Fibroblast of lung (primary cell): Measurements from ENCODE around the gene ENTHD1. TPM values are rescaled to one million over a fixed set of nuclear protein-coding genes. Genes with fewer than 3 reads are reported as not detected.

Experiments
- DNase-seq, 2 donors: peaks; one replicate each; pipeline versions ENCODE4 v3.0.0 to v3.0.0-alpha.2; 2010; ENCODE audit warnings: low read depth in 2 of 2
- H2AFZ ChIP-seq: 2 replicates; pipeline ENCODE4 v1.5.1; 2012; ENCODE audit warnings: low read length, control low read depth, inconsistent platforms
- H3K27ac ChIP-seq: 2 replicates; pipeline ENCODE4 v1.5.1; 2011; ENCODE audit warnings: low read length, control low read depth; ENCODE audit not compliant: insufficient read depth
- H3K27me3 ChIP-seq: 2 replicates; pipeline ENCODE4 v1.5.1; 2011; ENCODE audit warnings: mild to moderate bottlenecking, low read length; ENCODE audit not compliant: control insufficient read depth, insufficient read depth
- H3K36me3 ChIP-seq: 2 replicates; pipeline ENCODE4 v1.5.1; 2011; ENCODE audit warnings: low read length; ENCODE audit not compliant: control insufficient read depth, insufficient read depth
- H3K4me1 ChIP-seq: 2 replicates; pipeline ENCODE4 v1.5.1; 2011; ENCODE audit warnings: low read length; ENCODE audit not compliant: control insufficient read depth, insufficient read depth; ENCODE audit errors: extremely low read depth
- H3K4me2 ChIP-seq: 2 replicates; pipeline ENCODE4 v1.5.1; 2011; ENCODE audit warnings: low read length, control low read depth; ENCODE audit not compliant: insufficient read depth; ENCODE audit errors: extremely low read depth
- H3K4me3 ChIP-seq, 4 experiments: fragments of 200-600 bp in 1 of 4; sonication (generic) in 1 of 4; replicated peaks in 1 of 4; 2 replicates each; pipeline ENCODE4 v1.5.1; 2011 to 2016; ENCODE audit warnings: low read length in 4 of 4, low read depth in 3 of 4, mild to moderate bottlenecking in 3 of 4, control low read depth in 2 of 4, inconsistent platforms in 1 of 4, mixed read lengths in 1 of 4; ENCODE audit not compliant: insufficient read depth in 1 of 4; ENCODE audit errors: control extremely low read depth in 1 of 4
- H3K79me2 ChIP-seq: 2 replicates; pipeline ENCODE4 v1.5.1; 2012; ENCODE audit warnings: mild to moderate bottlenecking, low read length, inconsistent platforms; ENCODE audit not compliant: control insufficient read depth, insufficient read depth
- H3K9ac ChIP-seq: 2 replicates; pipeline ENCODE4 v1.5.1; 2011; ENCODE audit warnings: mild to moderate bottlenecking, low read length, control low read depth; ENCODE audit not compliant: insufficient read depth
- H3K9me3 ChIP-seq: 2 replicates; pipeline ENCODE4 v1.5.1; 2012; ENCODE audit warnings: low read depth, low read length; ENCODE audit not compliant: control insufficient read depth, insufficient read depth
- H4K20me1 ChIP-seq: 2 replicates; pipeline ENCODE4 v1.5.1; 2011; ENCODE audit warnings: low read length; ENCODE audit not compliant: control insufficient read depth, insufficient read depth; ENCODE audit errors: extremely low read depth
- EZH2 ChIP-seq: IDR thresholded peaks from 2 replicates; pipeline ENCODE4 v1.5.1; 2012; ENCODE audit warnings: low read length, control low read depth, mild to moderate bottlenecking; ENCODE audit errors: missing control alignments
- polyA minus RNA-seq: library from RNA; depleted of rRNA, polyadenylated mRNA; stranded (reverse); fragments of >200 nt; gene quantifications from 2 replicates; pipeline ENCODE4 v1.2.3, GENCODE V29; 2011; ENCODE audit warnings: low replicate concordance
- polyA plus RNA-seq, 2 donors: library from polyadenylated mRNA; depleted of rRNA in 1 of 2; stranded (reverse) in 1 of 2; unstranded in 1 of 2; fragments of >200 nt; gene quantifications; 2 replicates each; pipeline ENCODE4 v1.2.1, GENCODE V29; 2011 to 2012; ENCODE audit warnings: missing spikeins in 1 of 2
- total RNA-seq: library from RNA; depleted of rRNA; stranded (reverse); fragments of >200 nt; gene quantifications from 2 replicates; pipeline ENCODE4 v1.2.1, GENCODE V29; 2014
- TF ChIP-seq, protein P1 (sequence below), 2 donors: IDR thresholded peaks in 1 of 2; conservative IDR thresholded peaks in 1 of 2; 1 replicate in 1 of 2; 2 replicates in 1 of 2; pipeline ENCODE4 v1.5.1; 2011 to 2012; ENCODE audit warnings: low read length in 2 of 2, control low read depth in 1 of 2, inconsistent platforms in 1 of 2, low read depth in 1 of 2, mild to moderate bottlenecking in 1 of 2

ENTHD1 gene, protein sequence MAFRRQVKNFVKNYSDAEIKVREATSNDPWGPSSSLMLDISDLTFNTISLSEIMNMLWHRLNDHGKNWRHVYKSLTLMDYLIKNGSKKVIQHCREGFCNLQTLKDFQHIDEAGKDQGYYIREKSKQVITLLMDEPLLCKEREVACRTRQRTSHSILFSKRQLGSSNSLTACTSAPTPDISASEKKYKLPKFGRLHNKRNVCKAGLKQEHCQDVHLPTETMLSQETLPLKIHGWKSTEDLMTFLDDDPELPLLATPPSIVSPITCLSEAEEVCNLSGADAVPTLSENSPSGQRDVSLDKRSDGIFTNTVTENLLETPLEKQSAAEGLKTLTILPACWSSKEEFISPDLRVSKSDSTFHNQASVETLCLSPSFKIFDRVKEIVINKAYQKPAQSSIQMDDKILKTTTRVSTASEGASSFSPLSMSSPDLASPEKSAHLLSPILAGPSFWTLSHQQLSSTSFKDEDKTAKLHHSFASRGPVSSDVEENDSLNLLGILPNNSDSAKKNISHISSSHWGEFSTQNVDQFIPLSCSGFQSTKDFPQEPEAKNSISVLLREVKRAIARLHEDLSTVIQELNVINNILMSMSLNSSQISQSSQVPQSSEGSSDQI
- not detected in 2 replicates for total RNA-seq
- polyA plus RNA-seq: not detected in 2 replicates
- polyA plus RNA-seq (2012): not detected in 2 replicates
- not detected in 2 replicates for polyA minus RNA-seq

DNA sequence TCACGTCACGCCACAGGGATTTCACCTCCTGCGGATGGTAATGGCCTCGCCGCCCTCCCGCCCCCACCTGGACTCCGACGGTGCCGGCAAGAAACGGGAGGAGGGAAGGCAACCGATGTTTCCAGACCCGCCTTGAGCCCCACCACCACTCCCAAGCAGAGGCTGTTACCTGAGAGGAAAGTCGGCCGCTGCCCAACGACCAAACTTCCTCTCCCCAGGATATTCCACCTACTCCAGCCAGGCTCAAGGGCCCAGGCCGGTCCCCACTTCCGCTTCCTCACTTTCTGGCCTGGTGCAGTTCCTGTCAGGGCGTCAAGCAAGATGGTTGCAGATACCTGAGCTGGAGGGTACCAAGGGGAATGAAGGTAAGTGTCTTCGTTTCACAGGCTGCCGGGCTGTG lies at the start of gene ENTHD1:
TSS of gene ENTHD1 (minus strand) at position 235 of the 400 bp plus-strand sequence. CDS start 6,012 bp downstream, outside the sequence.
- no peaks in the 10 kb centered on the region for H3K9me3 ChIP-seq
- DNase-seq: no peak
- no peaks in the 10 kb centered on the region for H3K36me3 ChIP-seq
- H3K4me3 ChIP-seq: no peak within 1 kb of the TSS
- no peak within 1 kb of the TSS for H3K9ac ChIP-seq
- no peaks in the 10 kb centered on the region for H3K4me1 ChIP-seq
- no peaks in the 10 kb centered on the region for H3K79me2 ChIP-seq
- H3K27ac ChIP-seq: no peak within 1 kb of the TSS
- no peak within 1 kb of the TSS for H3K4me2 ChIP-seq
- H2AFZ ChIP-seq: no peak within 1 kb of the TSS
- peaks cover 4% of the 10 kb centered on the region for H3K27me3 ChIP-seq
- no peaks in the 10 kb centered on the region for H4K20me1 ChIP-seq
- TF ChIP-seq, protein P1, sequence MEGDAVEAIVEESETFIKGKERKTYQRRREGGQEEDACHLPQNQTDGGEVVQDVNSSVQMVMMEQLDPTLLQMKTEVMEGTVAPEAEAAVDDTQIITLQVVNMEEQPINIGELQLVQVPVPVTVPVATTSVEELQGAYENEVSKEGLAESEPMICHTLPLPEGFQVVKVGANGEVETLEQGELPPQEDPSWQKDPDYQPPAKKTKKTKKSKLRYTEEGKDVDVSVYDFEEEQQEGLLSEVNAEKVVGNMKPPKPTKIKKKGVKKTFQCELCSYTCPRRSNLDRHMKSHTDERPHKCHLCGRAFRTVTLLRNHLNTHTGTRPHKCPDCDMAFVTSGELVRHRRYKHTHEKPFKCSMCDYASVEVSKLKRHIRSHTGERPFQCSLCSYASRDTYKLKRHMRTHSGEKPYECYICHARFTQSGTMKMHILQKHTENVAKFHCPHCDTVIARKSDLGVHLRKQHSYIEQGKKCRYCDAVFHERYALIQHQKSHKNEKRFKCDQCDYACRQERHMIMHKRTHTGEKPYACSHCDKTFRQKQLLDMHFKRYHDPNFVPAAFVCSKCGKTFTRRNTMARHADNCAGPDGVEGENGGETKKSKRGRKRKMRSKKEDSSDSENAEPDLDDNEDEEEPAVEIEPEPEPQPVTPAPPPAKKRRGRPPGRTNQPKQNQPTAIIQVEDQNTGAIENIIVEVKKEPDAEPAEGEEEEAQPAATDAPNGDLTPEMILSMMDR (conservative IDR thresholded peaks at IDR 0.05 in 1 of 2, IDR thresholded peaks at IDR 0.05 in 1 of 2; ENCODE audit: low read depth in 1 of 2, low read length in 2 of 2): no peak
- TF ChIP-seq EZH2: no peak

DNA sequence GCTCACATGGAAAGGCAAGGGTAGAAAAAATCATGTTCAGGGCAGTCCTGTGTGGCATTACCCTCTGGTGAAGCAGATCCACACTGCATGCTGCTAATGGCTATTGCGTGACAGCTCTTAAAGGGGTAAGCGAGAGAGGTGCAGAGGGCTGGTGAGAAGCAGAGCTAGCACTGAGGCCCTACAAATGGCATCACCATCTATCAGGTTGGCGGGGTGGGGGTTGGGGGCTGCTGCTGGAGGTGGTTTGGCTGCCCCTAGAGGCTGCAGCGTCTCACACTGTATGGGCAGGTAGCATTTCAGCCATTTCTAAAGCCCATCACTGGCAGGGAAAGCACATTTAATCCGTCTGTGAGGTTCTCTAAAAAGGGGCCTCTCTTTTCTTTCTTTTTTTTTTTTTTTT lies 49.8 kb upstream of the ENTHD1 start:
- no peak overlapping the region for H3K4me2 ChIP-seq
- no peaks in the 10 kb centered on the region for H3K79me2 ChIP-seq
- H3K9me3 ChIP-seq: no peaks in the 10 kb centered on the region
- no peaks in the 10 kb centered on the region for H3K36me3 ChIP-seq
- H3K9ac ChIP-seq: no peak overlapping the region
- H2AFZ ChIP-seq: no peak overlapping the region
- TF ChIP-seq EZH2: no peak
- TF ChIP-seq, protein P1 (conservative IDR thresholded peaks at IDR 0.05 in 1 of 2, IDR thresholded peaks at IDR 0.05 in 1 of 2; ENCODE audit: low read depth in 1 of 2, low read length in 2 of 2): no peak
- DNase-seq: no peak
- peaks cover 1% of the 10 kb centered on the region for H4K20me1 ChIP-seq
- no peak overlapping the region for H3K27ac ChIP-seq
- H3K27me3 ChIP-seq: no peaks in the 10 kb centered on the region
- no peak overlapping the region for H3K4me3 ChIP-seq
- no peaks in the 10 kb centered on the region for H3K4me1 ChIP-seq

DNA sequence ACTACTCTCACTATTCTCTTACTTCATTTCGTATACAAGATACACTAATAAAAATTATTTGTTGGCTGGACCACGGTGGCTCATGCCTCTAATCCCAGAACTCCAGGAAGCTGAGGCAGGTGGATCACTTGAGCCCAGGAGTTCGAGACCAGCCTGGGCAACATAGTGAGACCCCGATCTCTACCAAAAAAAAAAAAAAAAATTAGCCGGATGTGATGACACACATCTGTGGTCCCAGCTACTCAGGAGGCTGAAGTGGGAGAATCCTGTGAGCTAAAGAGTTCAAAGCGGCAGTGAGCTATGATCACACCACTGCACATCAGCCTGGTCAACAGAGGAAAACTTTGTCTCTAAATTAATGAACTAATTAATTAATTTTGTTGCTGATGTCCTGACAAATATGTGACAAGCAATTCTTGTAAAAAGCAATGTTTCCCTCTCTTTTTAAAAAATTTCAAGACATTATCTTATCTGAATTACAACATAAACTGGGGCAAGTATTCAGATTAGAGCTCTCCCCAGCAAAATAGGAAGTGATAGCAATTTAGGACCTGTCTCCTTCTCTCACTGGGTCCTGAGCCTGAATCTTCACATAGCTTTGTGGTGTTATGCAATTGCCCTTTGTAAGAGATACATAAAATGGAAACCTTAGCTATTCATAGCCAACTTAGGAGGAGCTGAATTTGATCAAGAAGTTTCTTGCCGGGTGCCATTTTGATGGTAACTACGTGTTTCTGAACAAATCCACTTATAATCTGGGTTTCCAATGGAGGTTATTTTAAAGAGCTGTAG lies 49.1 kb upstream of the ENTHD1 start:
- no peak for TF ChIP-seq EZH2
- TF ChIP-seq, protein P1 (conservative IDR thresholded peaks at IDR 0.05 in 1 of 2, IDR thresholded peaks at IDR 0.05 in 1 of 2; ENCODE audit: low read depth in 1 of 2, low read length in 2 of 2): no peak
- Histone ChIP-seq H3K4me3 (no peak overlapping the region), H3K4me1 (no peaks in the 10 kb centered on the region), H3K27ac (no peak overlapping the region), H3K4me2 (no peak overlapping the region), H2AFZ (no peak overlapping the region), H3K9ac (no peak overlapping the region), H3K27me3 (no peaks in the 10 kb centered on the region), H3K36me3 (no peaks in the 10 kb centered on the region), H3K9me3 (no peaks in the 10 kb centered on the region), H4K20me1 (peaks cover 1% of the 10 kb centered on the region), H3K79me2 (no peaks in the 10 kb centered on the region)
- no peak for DNase-seq
